Stimulated activated effector memory CD8-positive, alpha-beta T cell treated with anti-CD3 and anti-CD28 coated beads, Interleukin-12 subunit alpha, Interleukin-12 subunit beta, amount 100 ng/mL, for 72 hours (primary cell): ENCODE data around the gene ARL8A.

ENCODE experiments used
- ATAC-seq: fragments of 150-1000 bp; cut with Tn5 transposase; 2 replicates; pipeline ENCODE4 v1.10.0; 2021
- DNase-seq, 2 donors: peaks; one replicate each; pipeline ENCODE4 v3.0.0; 2021 to 2022; ENCODE audit warnings: low spot score in 2 of 2
- H3K27ac Mint-ChIP-seq: one replicate; pipeline ENCODE4 v1.8.0; 2022; ENCODE audit warnings: mild to moderate bottlenecking, mixed read lengths
- H3K36me3 Mint-ChIP-seq: one replicate; pipeline ENCODE4 v1.8.0; 2022; ENCODE audit warnings: mild to moderate bottlenecking, mixed read lengths
- H3K4me1 Mint-ChIP-seq: one replicate; pipeline ENCODE4 v1.8.0; 2022; ENCODE audit warnings: mixed read lengths
- H3K4me3 Mint-ChIP-seq: one replicate; pipeline ENCODE4 v1.8.0; 2022; ENCODE audit warnings: mild to moderate bottlenecking, mixed read lengths
- H3K9me3 Mint-ChIP-seq: one replicate; pipeline ENCODE4 v1.8.0; 2022; ENCODE audit warnings: mixed read lengths

The ARL8A gene

DNA sequence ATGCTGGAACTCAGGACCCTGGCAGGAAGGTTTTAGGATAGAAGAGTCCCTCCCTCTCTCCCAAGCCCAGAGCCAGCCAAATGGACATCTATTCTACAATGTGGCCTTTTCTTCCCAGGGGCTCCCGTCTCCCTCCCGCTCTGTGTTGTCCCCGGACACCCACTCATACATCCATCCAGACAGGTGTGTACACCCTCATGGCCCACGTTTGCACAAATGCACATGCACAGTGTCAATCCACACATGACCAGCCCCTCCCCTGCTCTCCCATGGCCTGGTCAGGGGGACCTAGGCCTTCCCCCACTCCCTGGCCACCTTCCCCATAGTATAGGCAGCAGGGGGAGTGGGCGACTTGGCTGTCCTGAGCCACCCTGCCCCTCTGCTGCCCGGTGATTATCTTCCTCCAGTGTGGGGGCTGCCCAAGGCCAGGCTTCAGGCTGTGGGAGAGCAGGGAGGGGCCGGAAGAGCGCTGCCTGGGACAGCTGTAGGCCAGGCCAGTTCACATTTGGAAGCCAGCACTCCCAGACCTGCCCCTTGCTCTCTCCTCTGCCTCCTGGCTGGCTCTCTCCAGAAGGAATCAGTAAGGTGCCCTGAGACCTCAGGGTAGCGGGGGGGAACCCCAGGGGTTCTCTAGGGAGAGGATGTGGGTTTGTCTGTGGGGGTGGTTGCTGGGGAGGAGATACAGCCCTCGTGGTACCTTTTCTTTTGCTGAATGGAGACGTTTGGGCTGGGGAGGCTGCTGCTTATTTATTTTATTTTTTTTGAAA lies 19.9 kb upstream of the ARL8A start:
- peak; percentile 58 to 84 for DNase-seq
- no peaks in the 10 kb centered on the region for H3K9me3 Mint-ChIP-seq
- H3K4me3 Mint-ChIP-seq, result peak overlapping the region; percentile 100
- H3K27ac Mint-ChIP-seq, result peak overlapping the region; percentile 99
- H3K36me3 Mint-ChIP-seq, result peaks cover 29% of the 10 kb centered on the region
- ATAC-seq, result peak; percentile 64
- peaks cover 78% of the 10 kb centered on the region for H3K4me1 Mint-ChIP-seq

DNA sequence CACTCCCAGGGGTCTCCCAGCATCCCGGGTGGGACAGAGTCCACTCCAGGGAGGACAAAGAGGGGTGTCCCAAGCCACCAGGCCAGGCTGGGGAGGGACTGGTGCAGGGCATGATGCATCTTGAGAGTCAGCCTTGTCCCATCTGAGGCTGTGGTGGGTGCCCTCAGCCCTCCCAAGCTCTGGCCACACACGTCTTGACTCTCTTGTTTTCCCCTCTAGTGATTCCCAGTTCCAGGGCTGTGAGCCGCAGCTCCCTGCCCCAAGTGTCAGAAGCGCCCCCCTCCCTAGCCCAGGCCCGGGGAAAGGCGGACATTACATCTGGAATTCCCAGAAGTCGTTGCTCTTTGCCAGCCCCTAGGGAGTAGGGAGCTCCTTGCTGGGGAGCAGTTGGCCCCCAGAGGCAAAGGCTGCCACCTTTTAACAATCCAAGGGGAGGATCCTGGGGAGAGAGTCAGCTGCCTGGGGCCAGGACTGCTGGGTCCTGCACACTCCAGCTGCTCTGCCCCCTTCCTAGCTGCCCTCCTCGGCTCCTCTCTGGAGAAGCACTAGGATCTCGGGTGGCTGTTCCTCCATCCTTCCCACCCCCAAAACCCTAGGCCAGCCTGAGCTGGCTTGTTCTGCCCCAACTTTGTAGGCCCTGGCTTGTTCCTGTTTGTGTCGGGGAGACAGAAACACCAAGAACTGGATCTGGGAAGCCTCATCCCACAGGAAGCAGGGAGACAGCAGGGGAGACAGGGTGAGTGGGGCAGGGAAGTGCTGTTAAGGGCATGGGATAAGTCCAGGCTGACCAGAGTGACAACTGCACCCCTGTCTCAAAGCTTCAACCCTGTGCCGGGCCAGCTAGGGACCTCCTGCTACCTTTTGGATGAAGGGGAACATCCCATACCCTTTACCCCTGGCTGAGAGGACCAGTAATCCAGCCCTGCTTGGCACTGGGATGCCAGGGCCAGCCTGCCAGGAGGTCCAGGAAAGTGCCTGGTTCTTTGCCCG lies 19.0 kb upstream of the ARL8A start:
- H3K36me3 Mint-ChIP-seq, result peaks cover 38% of the 10 kb centered on the region
- peak overlapping the region; percentile 99 for H3K27ac Mint-ChIP-seq
- H3K4me1 Mint-ChIP-seq, result peaks cover 87% of the 10 kb centered on the region
- no peak for DNase-seq
- no peaks in the 10 kb centered on the region for H3K9me3 Mint-ChIP-seq
- no peak for ATAC-seq
- H3K4me3 Mint-ChIP-seq, result peak overlapping the region; percentile 100

DNA sequence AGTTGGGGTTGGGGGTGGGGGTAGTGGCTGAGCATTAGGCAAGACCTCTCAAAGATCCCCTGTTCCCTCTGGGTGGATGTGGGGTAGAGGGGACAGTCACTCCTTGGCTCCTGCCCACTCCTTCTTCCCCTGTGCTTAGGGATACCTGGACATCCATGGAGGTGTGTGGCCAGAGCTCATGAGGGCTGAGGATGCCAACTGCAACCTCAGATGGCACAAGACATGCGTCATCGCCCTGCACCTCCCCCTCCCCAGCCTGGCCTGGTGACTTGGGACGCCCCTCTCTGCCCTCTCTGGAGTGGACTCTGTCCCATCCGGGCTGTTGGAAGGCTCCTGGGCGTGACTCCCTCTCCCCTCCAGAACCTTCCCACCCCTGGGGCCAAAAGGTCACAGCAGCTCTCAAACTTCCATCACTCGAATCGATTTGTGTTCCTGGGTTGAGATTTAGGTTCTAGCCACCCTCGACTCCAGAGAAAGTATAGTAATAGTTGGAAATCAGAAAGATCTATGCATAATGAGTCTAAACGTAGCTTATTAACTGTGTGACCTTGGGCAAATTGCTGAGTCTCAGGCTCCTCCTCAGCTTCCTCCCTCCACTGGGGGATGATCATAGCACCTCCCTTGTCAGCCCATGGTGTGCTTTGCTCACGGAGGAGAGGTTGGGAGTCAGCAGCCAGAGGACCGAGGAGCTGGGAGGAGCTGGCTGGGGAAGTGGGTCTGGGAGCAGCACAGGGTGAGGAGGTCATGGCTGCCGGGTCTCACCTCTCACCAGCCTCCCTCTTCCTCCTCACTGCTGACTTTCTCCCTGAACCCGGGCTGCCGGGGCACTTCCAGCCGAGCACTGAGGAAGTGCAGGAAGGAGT lies 18.1 kb upstream of the ARL8A start:
- DNase-seq (peak; percentile 15 to 66), ATAC-seq (peak; percentile 5)
- Mint-ChIP-seq H3K4me1 (peaks cover 96% of the 10 kb centered on the region), H3K27ac (peak overlapping the region; percentile 99), H3K4me3 (peak overlapping the region; percentile 100), H3K36me3 (peaks cover 47% of the 10 kb centered on the region), H3K9me3 (no peaks in the 10 kb centered on the region)

DNA sequence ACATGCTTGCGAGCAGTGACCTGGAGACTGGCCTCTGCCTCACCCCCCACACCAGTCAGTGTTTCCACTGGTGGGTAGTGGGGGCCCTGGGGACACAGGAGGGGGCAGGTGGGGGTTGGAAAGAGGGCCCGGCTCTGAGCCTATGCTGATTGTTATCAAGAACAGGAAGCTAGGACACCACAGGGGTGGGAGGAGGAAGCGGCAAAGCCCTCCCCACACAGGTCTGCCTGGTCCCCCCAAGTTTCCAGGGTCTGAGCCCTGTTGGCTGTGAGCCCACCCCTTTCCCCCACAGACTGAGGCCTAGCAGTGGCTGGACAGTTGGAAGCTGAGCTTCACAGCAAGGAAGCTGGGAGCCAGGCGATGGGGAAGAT lies 17.5 kb upstream of the ARL8A start:
- Mint-ChIP-seq H3K4me3 (peak overlapping the region; percentile 100), H3K36me3 (peaks cover 53% of the 10 kb centered on the region), H3K4me1 (peaks cover 97% of the 10 kb centered on the region), H3K9me3 (no peaks in the 10 kb centered on the region), H3K27ac (peak overlapping the region; percentile 99)
- ATAC-seq (peak; percentile 48), DNase-seq (peak; percentile 55 to 81)

DNA sequence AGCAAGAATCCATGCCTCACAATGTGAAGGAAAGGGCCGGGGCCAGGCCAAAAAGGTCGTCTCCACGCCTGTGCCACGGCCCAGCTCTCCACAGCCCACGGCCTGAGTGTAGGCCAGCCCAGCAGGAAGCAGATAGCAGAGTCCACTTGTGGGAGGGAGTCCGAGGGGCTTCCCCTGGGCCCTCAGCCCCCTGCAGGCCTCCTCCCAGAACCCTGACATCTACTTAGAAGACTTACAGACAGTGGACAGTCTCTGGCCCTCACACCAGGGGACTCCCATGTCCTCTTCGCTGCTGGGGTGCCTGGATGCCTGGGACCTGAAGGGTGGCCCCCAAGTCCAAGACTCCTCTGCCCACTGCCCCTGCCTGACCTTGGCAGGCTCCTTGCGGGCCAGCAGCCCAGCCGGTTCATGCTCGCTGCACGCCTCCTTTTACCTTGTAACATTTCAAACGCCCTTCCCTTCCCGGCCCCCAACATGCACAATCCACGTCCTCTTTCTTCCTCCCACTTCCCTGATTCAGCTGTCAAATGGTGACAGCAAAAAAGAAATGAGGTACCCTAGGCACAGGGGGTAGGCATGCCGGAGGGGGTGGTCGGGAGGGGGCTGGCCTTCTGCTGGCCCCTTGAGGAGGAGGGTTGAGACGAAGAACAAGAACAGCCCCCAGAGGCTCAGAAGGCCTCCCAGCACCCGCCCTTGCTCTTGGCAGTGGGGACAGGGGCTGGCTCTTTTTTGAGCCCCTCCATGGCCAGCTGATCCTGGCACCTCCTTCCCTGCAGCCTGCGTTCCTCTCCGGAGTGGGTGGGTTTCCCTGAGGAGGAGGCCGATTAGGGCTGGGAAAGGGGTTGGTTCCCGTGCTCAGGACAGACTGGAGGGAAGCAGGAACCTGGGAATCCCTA lies 16.9 kb upstream of the ARL8A start:
- Mint-ChIP-seq H3K36me3 (peaks cover 60% of the 10 kb centered on the region), H3K9me3 (no peaks in the 10 kb centered on the region), H3K27ac (peak overlapping the region; percentile 99), H3K4me1 (peaks cover 97% of the 10 kb centered on the region), H3K4me3 (peak overlapping the region; percentile 100)
- no peak for ATAC-seq
- peak in 1 of 2 donors; percentile 63 for DNase-seq

DNA sequence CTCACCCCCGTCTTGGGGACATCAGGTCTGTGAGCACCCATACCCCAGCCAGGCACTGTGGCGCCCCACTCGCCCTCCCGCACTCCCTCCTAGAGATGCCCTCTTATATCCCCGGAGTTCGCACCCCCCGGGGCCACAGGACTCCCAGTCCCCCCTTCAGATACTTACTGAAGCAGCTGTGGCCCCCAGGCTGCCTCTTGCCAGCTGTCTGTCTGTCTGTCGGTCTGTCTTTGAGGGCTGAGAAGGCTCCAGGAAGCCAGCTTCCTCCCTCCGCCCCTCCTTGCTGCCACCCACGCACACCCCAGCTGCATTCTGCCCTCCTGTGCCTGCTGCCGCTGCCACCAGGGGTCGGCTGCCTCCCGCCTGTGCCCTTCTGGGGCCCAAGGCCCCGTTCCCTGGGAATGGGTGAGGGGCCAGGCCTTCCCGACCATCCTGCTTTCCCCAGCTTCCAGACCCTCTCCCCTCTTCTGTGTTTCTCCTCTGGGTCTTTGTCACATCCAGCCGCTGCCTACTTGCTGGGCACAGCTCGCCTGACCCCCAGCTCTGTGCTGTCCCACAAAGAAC lies 15.9 kb upstream of the ARL8A start, which contains the start of gene PTPN7:
PTPN7 (minus strand) TSS at position 226 of the 564 bp plus-strand sequence. CDS start 1,200 bp downstream, outside the sequence.
- Mint-ChIP-seq H3K9me3 (no peaks in the 10 kb centered on the region), H3K27ac (peak within 1 kb of the TSS; percentile 99), H3K4me3 (peak within 1 kb of the TSS; percentile 100), H3K36me3 (peaks cover 65% of the 10 kb centered on the region), H3K4me1 (peaks cover 97% of the 10 kb centered on the region)
- DNase-seq (peak; percentile 81 to 92), ATAC-seq (peak; percentile 76)

DNA sequence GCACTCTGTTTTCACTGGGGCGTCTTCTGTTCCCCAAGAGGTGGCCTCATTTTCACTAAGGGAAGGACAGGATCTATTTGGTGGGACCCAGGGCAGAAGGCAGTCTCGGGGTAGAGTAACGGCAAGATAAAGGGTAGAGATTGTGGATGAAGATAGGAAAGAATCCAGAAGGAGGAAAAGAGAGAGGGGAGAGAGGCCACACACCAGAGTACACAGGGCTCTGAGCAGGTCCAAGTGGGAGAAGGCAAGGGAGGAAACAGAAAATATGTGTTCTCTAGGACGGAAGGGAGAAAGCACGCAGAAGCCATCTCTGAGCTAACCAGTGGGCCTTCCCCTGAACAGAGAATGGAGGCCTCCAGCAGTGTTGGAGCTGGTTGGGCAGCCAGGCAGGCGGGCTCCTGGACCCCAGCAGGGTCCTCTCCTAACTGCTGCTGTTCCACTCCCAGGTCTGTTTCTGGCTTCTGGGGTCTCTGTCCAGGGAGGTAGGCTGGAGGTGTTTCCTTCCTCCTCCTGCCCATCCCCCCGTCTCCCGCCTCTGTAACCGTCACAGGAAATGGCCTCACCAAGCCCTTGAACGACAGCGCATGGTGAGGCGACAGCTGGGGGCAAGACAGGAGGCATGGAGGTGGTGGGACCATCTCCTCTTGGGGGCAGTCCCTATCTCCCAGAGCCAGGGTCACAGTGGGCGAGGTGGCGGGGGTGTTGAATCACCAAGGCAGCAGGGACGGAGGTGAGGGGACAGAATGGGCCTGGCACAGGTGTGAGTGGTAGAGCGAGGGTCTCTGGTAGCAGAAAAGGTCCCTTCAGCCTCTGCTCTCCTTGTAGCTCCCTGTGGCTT lies 15.2 kb upstream of the ARL8A start:
- peak; percentile 62 for ATAC-seq
- peaks cover 98% of the 10 kb centered on the region for H3K4me1 Mint-ChIP-seq
- H3K9me3 Mint-ChIP-seq, result no peaks in the 10 kb centered on the region
- peak overlapping the region; percentile 100 for H3K4me3 Mint-ChIP-seq
- peak; percentile 49 to 83 for DNase-seq
- peak overlapping the region; percentile 99 for H3K27ac Mint-ChIP-seq
- peaks cover 68% of the 10 kb centered on the region for H3K36me3 Mint-ChIP-seq

DNA sequence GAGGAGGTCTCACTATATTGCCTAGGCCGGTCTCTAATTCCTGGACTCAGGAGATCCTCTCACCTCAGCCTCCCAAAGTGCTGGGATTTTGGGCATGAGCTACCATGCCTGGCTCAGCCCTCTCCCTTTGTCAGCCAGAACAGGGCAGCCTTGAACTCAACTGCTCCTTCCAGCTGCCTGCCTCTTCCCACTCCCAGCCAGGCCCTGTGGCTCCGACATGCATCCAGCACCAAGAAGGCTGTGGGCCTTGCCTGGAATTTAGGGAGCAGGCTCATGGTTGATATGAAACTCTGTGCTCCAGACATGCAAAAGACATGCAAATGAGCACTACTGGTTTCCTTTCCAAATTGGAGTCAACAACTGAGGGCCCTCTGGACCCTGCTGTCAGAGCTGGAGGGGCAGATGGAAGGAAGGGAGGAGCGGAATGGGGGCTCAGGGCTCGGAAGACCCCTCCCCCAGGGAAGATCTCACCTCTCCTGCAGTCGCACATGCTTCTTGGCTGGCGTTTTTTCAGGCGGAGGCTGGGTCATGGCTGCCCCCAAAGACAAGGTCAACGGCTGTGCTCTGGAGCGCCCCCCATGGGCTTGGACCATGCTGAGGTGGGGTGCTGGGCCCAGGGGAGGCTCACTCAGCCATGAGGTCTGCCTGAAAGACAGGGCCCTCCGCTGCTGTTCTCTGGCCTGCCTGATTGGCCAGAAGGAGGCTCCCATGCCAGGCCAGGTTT lies 14.4 kb upstream of the ARL8A start:
- peaks cover 94% of the 10 kb centered on the region for H3K4me1 Mint-ChIP-seq
- ATAC-seq (peak; percentile 4), DNase-seq (peak; percentile 33 to 72)
- peak overlapping the region; percentile 100 for H3K4me3 Mint-ChIP-seq
- peaks cover 73% of the 10 kb centered on the region for H3K36me3 Mint-ChIP-seq
- peak overlapping the region; percentile 99 for H3K27ac Mint-ChIP-seq
- no peaks in the 10 kb centered on the region for H3K9me3 Mint-ChIP-seq

DNA sequence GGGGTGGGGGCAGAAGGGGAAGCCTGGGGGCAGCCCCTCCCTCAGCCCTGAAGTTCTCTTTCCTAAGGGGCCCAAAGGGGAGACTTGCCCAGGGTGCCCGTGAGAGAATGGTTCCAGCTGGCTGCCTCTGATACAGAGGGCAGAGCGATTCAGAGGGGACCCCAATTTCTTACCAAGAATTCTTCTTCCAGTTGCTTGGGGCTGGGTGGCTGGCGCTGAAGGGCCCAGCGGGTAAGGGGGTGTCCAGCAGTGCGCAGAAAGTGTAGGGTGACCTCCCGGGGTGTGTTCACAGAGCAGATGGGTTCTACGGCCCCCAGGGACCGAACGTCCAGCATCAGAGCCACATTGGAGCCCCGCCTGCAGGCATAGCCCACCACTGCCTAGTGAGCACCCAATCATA lies 13.4 kb upstream of the ARL8A start:
- H3K27ac Mint-ChIP-seq, result peak overlapping the region; percentile 99
- ATAC-seq (no peak), DNase-seq (no peak)
- H3K36me3 Mint-ChIP-seq, result peaks cover 83% of the 10 kb centered on the region
- peak overlapping the region; percentile 100 for H3K4me3 Mint-ChIP-seq
- H3K9me3 Mint-ChIP-seq, result no peaks in the 10 kb centered on the region
- peaks cover 91% of the 10 kb centered on the region for H3K4me1 Mint-ChIP-seq

DNA sequence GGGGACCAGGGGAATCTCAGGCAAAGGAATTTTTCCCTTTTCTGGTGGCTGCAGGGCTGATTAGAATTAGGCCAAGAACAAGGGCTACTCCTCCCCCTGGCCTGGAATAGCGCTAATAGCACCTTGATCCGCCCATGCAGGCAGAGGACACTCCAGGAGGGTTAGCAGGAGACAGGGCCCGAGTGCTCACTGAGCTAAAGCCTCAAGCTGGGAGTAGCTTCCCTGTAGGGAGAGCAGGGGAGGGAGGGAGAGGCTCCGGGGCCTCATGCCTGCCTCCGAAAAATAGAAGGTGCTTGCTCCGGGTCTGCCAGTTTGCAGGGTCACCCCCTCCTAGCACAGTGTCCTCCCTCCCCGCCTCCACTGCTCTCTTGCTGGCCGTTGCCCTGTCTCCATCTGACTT lies 12.1 kb upstream of the ARL8A start:
- no peak for DNase-seq
- no peak for ATAC-seq
- H3K27ac Mint-ChIP-seq, result peak overlapping the region; percentile 30
- H3K4me3 Mint-ChIP-seq, result peak overlapping the region; percentile 100
- H3K4me1 Mint-ChIP-seq, result peaks cover 78% of the 10 kb centered on the region
- peaks cover 96% of the 10 kb centered on the region for H3K36me3 Mint-ChIP-seq
- no peaks in the 10 kb centered on the region for H3K9me3 Mint-ChIP-seq

DNA sequence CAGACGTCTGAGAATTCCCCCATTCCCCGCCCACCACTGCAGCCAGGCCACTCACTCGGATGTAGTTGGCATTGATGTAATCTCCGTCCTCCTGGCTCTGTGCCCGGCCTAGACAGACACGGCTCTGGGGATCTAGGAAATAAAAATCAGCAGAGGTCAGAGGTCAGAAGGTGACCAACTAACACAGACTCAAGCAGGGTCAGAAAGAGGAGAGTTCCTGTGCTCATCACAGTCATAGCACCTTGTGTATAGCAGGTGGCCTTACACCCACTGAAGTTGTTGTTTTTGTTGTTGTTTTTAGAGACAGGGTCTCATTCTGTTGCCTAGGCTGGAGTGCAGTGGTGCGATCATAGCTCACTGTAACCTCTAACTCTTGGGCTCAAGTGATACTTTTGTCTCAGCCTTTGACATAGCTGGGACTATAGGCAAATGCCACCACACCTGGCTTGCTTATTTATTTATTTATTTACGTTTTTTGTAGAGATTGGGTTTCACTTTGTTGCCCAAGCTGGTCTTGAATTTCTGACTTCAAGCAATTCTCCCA lies 11.0 kb upstream of the ARL8A start:
- Mint-ChIP-seq H3K4me3 (peak overlapping the region; percentile 100), H3K27ac (peak overlapping the region; percentile 94), H3K9me3 (no peaks in the 10 kb centered on the region), H3K36me3 (peaks cover 100% of the 10 kb centered on the region), H3K4me1 (peaks cover 77% of the 10 kb centered on the region)
- ATAC-seq, result no peak
- no peak for DNase-seq

DNA sequence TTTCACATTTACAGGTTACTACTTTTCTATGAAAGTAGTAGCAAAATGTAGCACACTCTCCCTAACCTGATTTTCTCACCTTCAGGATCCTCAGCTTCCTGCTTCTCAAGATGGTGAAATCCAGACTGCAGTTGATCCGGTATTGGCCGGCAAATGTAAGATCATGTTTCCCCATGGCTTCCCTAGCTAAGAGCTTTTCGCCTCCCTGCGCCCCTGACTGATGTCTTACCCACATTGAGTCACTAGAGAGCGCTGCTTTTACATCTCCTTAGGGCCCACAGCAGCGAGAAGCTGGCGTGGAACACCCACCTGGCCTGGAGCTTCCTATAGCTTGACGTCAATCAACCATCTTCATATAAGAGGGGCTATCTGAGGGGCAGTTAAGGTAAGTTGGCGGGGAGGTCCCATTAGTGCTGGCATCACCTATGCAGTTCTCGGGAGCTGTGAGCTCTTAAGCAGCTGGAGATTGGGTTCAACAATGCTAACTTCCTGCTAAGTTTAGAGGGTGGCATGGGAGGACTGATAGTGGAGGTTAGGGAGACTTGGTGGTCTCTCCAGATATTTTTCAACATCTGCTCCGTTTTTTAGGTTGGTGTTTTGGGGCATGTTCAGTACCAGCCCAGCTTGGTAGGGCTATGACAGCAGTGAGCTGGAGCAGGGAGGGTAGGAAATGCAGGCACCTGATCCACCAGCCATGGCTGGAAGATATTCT lies 10.4 kb upstream of the ARL8A start:
- H3K4me3 Mint-ChIP-seq, result peak overlapping the region; percentile 43
- peaks cover 100% of the 10 kb centered on the region for H3K36me3 Mint-ChIP-seq
- ATAC-seq (peak; percentile 54), DNase-seq (peak; percentile 36 to 68)
- H3K27ac Mint-ChIP-seq, result peak overlapping the region; percentile 94
- no peaks in the 10 kb centered on the region for H3K9me3 Mint-ChIP-seq
- H3K4me1 Mint-ChIP-seq, result peaks cover 76% of the 10 kb centered on the region
